Measurements from ENCODE around the gene SLAMF9. TPM values are rescaled to one million over a fixed set of nuclear protein-coding genes. Genes with fewer than 3 reads are reported as not detected.

SLAMF9 gene
- total and polyA plus RNA-seq, 2 of the 8 experiments (the other 6 are each of a cell fraction or from before 2014, with no cell fraction given) = not detected

- Histone ChIP-seq H3K9me3 (ENCODE audit: insufficient read depth in 2 of 2, low read depth in 1 of 2, low read length in 1 of 2) (no peaks in the 10 kb centered on the region), H2BK5ac (ENCODE audit: low read depth, low read length) (no peak overlapping the region), H4K5ac (ENCODE audit: insufficient read length, low read depth, low read length) (no peak overlapping the region), H3K56ac (replicated peaks; ENCODE audit: insufficient read length, low read depth, low read length) (no peak overlapping the region), H3K27ac (ENCODE audit: low read depth, low read length) (no peak overlapping the region), H3K4me1 (replicated peaks in 1 of 4; ENCODE audit: control insufficient read depth in 3 of 4, insufficient read depth in 4 of 4, low read length in 3 of 4) (peaks cover 7 to 15% (median 11%) of the 10 kb centered on the region in 4 experiments), H3K9ac (replicated peaks in 1 of 4; ENCODE audit: extremely low read depth in 1 of 4, low read depth in 3 of 4, low read length in 3 of 4) (no peak overlapping the region), H3K23me2 (ENCODE audit: low read depth, low read length) (peaks cover 10% of the 10 kb centered on the region; the same call in 1 of the 2 replicates), H3K79me2 (ENCODE audit: control insufficient read depth in 1 of 2, insufficient read depth in 2 of 2, low read length in 2 of 2) (peaks cover 3 to 12% of the 10 kb centered on the region in 2 experiments; a peak in 2 of 4 replicates), H4K8ac (ENCODE audit: extremely low read depth, insufficient read depth, low read length) (no peak overlapping the region), H2AK5ac (ENCODE audit: low read depth, low read length) (no peak overlapping the region), H3K4me3 (ENCODE audit: extremely low read depth in 1 of 4, insufficient read depth in 2 of 4, low read depth in 3 of 4, low read length in 4 of 4) (no peak overlapping the region), H3K23ac (ENCODE audit: insufficient read length) (no peak overlapping the region), H2BK12ac (ENCODE audit: low read depth, low read length) (no peak overlapping the region), H3K14ac (ENCODE audit: insufficient read length) (no peak overlapping the region), H2AFZ (ENCODE audit: low read length) (no peak overlapping the region), H2BK20ac (ENCODE audit: low read length) (no peak overlapping the region), H3K36me3 (ENCODE audit: control insufficient read depth in 2 of 4, insufficient read depth in 4 of 4, low read length in 3 of 4) (no peaks in the 10 kb centered on the region), H3K4ac (replicated peaks; ENCODE audit: insufficient read length, low read depth, low read length) (no peak overlapping the region), H3K18ac (ENCODE audit: extremely low read depth, low read length) (no peak overlapping the region), H3K79me1 (ENCODE audit: low read depth, low read length) (peaks cover 2% of the 10 kb centered on the region; the same call in 1 of the 2 replicates), H2BK120ac (replicated peaks; ENCODE audit: low read depth, low read length) (no peak overlapping the region), H3K4me2 (ENCODE audit: insufficient read depth in 1 of 2, low read depth in 2 of 2, low read length in 2 of 2) (no peak overlapping the region), H4K20me1 (replicated peaks in 1 of 2; ENCODE audit: control insufficient read depth in 1 of 2, insufficient read depth in 2 of 2, low read length in 2 of 2) (no peaks in the 10 kb centered on the region), H2BK15ac (ENCODE audit: low read length) (no peak overlapping the region), H4K91ac (replicated peaks; ENCODE audit: insufficient read length, low read length) (no peak overlapping the region), H3K27me3 (replicated peaks in 1 of 4; ENCODE audit: control insufficient read depth in 3 of 4, extremely low read depth in 1 of 4, insufficient read depth in 3 of 4, low read length in 3 of 4) (no peaks in the 10 kb centered on the region)
- DNase-seq (ENCODE audit: low read depth in 1 of 2, low spot score in 2 of 2) = no peak
- FAIRE-seq = no peak
- POLR2A ChIA-PET (ENCODE audit: partially characterized antibody) = interaction anchor here (0.8 to 1.4 kb wide), 2 partner anchors 10 to 60 kb away, joined by 3 read pairs; no protein-coding TSS in a partner anchor
- 100% methylated on average over 1 of the region's 1 CpG; no CpG with 5 or more reads in 1 of the 2 experiments for WGBS, 2 experiments (ENCODE audit: extremely low coverage in 1 of 2, insufficient coverage in 1 of 2, insufficient read length in 1 of 2, insufficient replicate concordance in 2 of 2, low coverage in 1 of 2, low lambda C conversion rate in 2 of 2, missing lambda C conversion rate in 1 of 2)
- CTCF ChIA-PET (ENCODE audit: partially characterized antibody) = interaction anchor here (0.9 to 35.5 kb wide), 4 partner anchors 11 to 82 kb away, joined by 3 to 696 read pairs (median 67); no protein-coding TSS in a partner anchor
- no peak for TF ChIP-seq TAF1 (IDR thresholded peaks at IDR 0.05; ENCODE audit: low read depth, low read length)
- TF ChIP-seq POLR2A (IDR thresholded peaks at IDR 0.05; ENCODE audit: control extremely low read depth in 1 of 2, low read depth in 2 of 2, low read length in 2 of 2) = no peak
- no peak for TF ChIP-seq TCF12 (IDR thresholded peaks at IDR 0.05; ENCODE audit: low read depth, low read length)
These were observed 6.1 kb downstream of the SLAMF9 start for GRCh38 chr1:159947942-159948341.

All from H1 (cell line).